GM19193 (cell line): ENCODE data around the gene ETV7.

Experiments
- POLR2A ChIP-seq: IDR thresholded peaks from 4 replicates; pipeline ENCODE4 v1.6.1; 2011; ENCODE audit not compliant: insufficient read depth, insufficient read length; ENCODE audit errors: extremely low read depth

The ETV7 gene

GRCh38 chr6:36327226-36327918 is 60.1 kb downstream of the ETV7 start:
- TF ChIP-seq POLR2A = no peak

- TF ChIP-seq POLR2A = no peak
Observed at GRCh38 chr6:36326356-36326995, 61.0 kb downstream of the ETV7 start.

GRCh38 chr6:36324715-36325114 is 62.8 kb downstream of the ETV7 start:
- TF ChIP-seq POLR2A = no peak

GRCh38 chr6:36324191-36324590 is 63.3 kb downstream of the ETV7 start:
- TF ChIP-seq POLR2A = no peak

GRCh38 chr6:36323062-36323461 is 64.4 kb downstream of the ETV7 start:
- no peak for TF ChIP-seq POLR2A

GRCh38 chr6:36322591-36322990 is 64.9 kb downstream of the ETV7 start:
- no peak for TF ChIP-seq POLR2A

GRCh38 chr6:36320475-36320874 is 67.0 kb downstream of the ETV7 start:
- no peak for TF ChIP-seq POLR2A

GRCh38 chr6:36319821-36320220 is 67.6 kb downstream of the ETV7 start:
- no peak for TF ChIP-seq POLR2A

GRCh38 chr6:36319436-36319762 is 68.1 kb downstream of the ETV7 start:
- TF ChIP-seq POLR2A = no peak

GRCh38 chr6:36318690-36319435 is 68.6 kb downstream of the ETV7 start:
- TF ChIP-seq POLR2A = no peak

- TF ChIP-seq POLR2A = no peak
Observed at GRCh38 chr6:36317623-36318022, 69.8 kb downstream of the ETV7 start.
